ENCODE measurements around the gene MLLT10.

DNA sequence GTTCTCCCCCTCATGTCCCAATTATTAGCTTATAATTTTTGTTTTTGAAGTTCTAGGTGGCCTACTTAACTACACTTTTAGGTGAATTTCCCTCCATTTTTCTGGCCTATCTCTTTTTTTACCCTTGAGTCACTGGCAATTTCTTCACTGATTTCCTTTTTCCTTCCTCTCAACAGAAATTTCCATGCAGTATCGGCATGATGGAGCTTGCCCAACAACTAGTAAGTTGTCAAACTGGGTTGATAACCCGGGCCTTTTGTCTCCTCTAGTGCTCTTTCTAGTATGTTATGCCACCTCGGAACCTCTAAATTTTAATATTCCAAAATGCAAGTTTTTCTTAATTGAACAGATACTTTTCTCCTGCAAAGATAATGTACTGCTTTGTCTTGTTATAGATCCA is 147.1 kb downstream of the MLLT10 start:
- TF ChIP-seq, protein P1, sequence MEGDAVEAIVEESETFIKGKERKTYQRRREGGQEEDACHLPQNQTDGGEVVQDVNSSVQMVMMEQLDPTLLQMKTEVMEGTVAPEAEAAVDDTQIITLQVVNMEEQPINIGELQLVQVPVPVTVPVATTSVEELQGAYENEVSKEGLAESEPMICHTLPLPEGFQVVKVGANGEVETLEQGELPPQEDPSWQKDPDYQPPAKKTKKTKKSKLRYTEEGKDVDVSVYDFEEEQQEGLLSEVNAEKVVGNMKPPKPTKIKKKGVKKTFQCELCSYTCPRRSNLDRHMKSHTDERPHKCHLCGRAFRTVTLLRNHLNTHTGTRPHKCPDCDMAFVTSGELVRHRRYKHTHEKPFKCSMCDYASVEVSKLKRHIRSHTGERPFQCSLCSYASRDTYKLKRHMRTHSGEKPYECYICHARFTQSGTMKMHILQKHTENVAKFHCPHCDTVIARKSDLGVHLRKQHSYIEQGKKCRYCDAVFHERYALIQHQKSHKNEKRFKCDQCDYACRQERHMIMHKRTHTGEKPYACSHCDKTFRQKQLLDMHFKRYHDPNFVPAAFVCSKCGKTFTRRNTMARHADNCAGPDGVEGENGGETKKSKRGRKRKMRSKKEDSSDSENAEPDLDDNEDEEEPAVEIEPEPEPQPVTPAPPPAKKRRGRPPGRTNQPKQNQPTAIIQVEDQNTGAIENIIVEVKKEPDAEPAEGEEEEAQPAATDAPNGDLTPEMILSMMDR (IDR thresholded peaks at IDR 0.05 in 2 of 3, conservative IDR thresholded peaks at IDR 0.05 in 1 of 3; ENCODE audit: control insufficient read depth in 2 of 3, extremely low read depth in 1 of 3, insufficient read depth in 1 of 3, low read depth in 3 of 3, low read length in 3 of 3): no peak
- TF ChIP-seq EP300 (IDR thresholded peaks at IDR 0.05; ENCODE audit: borderline replicate concordance in 1 of 2, control insufficient read depth in 1 of 2, low read depth in 2 of 2, low read length in 2 of 2) (no peak), POLR2AphosphoS5 (IDR thresholded peaks at IDR 0.05; ENCODE audit: low read length) (no peak), CREM (IDR thresholded peaks at IDR 0.05; ENCODE audit: low read depth) (no peak), EZH2 (IDR thresholded peaks at IDR 0.05; ENCODE audit: borderline replicate concordance, control insufficient read depth, low read depth, low read length) (no peak), CBX3 (IDR thresholded peaks at IDR 0.05; ENCODE audit: borderline replicate concordance, low read depth) (no peak), RAD21 (IDR thresholded peaks at IDR 0.05; ENCODE audit: insufficient read depth, low read depth, low read length) (no peak), SREBF2 (IDR thresholded peaks at IDR 0.05; ENCODE audit: low read length) (no peak), BRCA1 (IDR thresholded peaks at IDR 0.05; ENCODE audit: low read depth, low read length) (no peak), POLR2A (IDR thresholded peaks at IDR 0.05; ENCODE audit: low read depth, low read length) (no peak)
- TF ChIP-seq, protein P2, sequence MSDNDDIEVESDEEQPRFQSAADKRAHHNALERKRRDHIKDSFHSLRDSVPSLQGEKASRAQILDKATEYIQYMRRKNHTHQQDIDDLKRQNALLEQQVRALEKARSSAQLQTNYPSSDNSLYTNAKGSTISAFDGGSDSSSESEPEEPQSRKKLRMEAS (IDR thresholded peaks at IDR 0.05; ENCODE audit: low read depth, low read length): no peak

Data from GM12878 (cell line).